ENCODE results near the gene KLF13.

The KLF13 gene

GRCh38 chr15:31332020-31332680, 5.5 kb downstream of the KLF13 start:
- DNase-seq (ENCODE audit: low read depth in 2 of 2) = no peak

DNA sequence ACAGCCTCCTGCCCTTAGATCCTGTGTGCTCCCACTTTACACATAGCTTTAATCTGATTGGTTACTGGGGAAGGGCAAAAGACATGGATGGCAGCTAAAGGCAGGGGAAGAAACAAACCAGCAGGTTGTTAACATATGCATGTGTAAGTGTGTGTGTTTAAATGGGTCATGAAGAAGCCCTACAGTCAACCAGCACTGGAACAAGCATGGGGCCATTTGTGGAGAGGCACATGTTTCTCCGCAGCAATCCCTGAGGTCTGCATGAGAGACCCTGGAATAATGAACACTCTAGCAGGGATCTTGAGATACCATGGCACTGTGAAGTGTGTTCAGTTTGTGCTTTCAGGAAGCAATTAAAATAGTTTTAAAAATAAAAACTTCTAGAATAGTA, 6.0 kb downstream of the KLF13 start:
- no peak for DNase-seq (ENCODE audit: low read depth in 2 of 2)

GRCh38 chr15:31333119-31333518, 6.5 kb downstream of the KLF13 start:
- no peak for DNase-seq (ENCODE audit: low read depth in 2 of 2)

GRCh38 chr15:31333820-31334219, 7.2 kb downstream of the KLF13 start:
- no peak for DNase-seq (ENCODE audit: low read depth in 2 of 2)

GRCh38 chr15:31335989-31336592, 9.5 kb downstream of the KLF13 start:
- DNase-seq (ENCODE audit: low read depth in 2 of 2) = no peak

DNA sequence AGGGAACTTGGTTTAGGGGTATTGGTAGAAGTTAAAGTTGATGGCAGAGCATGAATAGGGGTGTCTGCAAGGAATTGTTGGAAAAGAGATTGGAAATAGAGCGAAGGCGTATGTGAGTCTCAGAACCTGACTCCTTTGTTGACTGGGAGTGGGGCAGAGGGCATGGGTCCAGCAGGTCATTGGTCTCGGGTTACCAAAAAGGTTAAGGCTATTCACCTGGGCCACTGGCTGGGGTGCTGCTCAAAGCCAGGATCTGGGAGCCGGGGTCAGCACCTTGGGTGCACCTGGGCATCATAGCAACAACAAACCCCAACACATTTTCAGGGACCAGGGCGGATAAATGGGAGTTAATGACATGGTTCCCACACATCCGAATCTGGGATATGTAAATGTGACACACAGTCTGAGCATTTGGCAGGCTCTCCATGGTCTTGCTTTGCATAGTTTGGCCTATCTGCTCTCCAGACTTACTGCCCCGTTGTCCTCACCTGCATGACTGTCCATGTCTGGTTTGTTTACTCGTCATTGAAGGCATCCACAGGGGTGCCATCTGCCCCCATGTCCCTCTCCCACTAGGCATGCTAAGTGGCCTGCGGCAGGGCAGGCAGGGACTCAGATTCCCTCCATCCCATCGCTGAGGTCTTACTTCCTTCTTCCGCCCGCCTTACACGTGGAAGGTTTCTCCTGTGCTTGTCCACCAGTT, 10.1 kb downstream of the KLF13 start:
- no peak for DNase-seq (ENCODE audit: low read depth in 2 of 2)

GRCh38 chr15:31337352-31338031, 10.9 kb downstream of the KLF13 start:
- DNase-seq (ENCODE audit: low read depth in 2 of 2) = no peak

GRCh38 chr15:31338318-31338878, 11.8 kb downstream of the KLF13 start:
- no peak for DNase-seq (ENCODE audit: low read depth in 2 of 2)

- DNase-seq (ENCODE audit: low read depth in 2 of 2) = no peak
Measured at GRCh38 chr15:31338879-31339557, 12.4 kb downstream of the KLF13 start.

GRCh38 chr15:31339558-31339895, 12.9 kb downstream of the KLF13 start:
- no peak for DNase-seq (ENCODE audit: low read depth in 2 of 2)

DNA sequence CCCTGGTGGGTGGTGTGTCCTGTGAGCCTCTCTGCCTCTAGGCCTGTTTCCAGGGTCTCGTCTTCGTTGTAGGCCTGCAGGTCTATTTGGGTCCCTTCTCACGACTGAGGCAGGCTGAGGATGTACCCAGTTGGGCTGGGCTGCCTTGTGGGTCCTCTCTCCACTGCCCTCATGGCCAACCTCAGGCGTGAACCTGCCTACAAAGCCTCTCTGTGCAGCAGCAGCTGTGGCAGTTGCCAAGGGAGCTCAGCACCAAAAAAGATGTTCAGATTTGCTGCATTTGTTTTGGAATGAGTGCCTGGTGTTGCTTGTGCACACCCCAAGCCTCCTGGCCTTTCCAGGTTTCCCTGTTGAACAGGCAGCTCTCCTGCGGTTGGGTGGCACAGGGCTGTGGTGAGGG, 13.4 kb downstream of the KLF13 start:
- DNase-seq (ENCODE audit: low read depth in 2 of 2) = no peak

GRCh38 chr15:31340592-31340991, 14.0 kb downstream of the KLF13 start:
- DNase-seq (ENCODE audit: low read depth in 2 of 2) = no peak

GRCh38 chr15:31341071-31341470, 14.4 kb downstream of the KLF13 start:
- DNase-seq (ENCODE audit: low read depth in 2 of 2) = no peak

- DNase-seq (ENCODE audit: low read depth in 2 of 2) = no peak
Measured at GRCh38 chr15:31341496-31342195, 15.0 kb downstream of the KLF13 start.

DNA sequence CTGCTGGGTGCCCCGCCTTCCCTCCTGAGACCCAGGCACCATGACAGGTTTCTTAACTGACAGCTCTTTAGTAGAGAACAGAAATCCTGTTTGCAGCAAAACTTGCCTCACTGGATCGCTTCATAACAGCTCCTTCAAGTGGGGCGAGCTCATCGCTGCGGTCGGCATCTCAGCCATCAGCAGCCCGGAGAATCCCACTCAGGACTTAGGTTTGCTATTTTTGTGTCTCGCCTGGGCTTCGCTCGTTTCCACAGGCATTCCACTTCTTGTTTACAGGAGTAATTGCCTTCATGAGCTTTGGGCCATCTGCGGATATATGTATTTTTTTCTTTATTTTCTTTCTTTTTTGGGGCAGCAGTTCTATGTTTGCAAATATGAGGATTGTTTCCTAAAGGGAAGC, 15.7 kb downstream of the KLF13 start:
- no peak for DNase-seq (ENCODE audit: low read depth in 2 of 2)

- no peak for DNase-seq (ENCODE audit: low read depth in 2 of 2)
Measured at GRCh38 chr15:31342781-31343626, 16.4 kb downstream of the KLF13 start.

DNA sequence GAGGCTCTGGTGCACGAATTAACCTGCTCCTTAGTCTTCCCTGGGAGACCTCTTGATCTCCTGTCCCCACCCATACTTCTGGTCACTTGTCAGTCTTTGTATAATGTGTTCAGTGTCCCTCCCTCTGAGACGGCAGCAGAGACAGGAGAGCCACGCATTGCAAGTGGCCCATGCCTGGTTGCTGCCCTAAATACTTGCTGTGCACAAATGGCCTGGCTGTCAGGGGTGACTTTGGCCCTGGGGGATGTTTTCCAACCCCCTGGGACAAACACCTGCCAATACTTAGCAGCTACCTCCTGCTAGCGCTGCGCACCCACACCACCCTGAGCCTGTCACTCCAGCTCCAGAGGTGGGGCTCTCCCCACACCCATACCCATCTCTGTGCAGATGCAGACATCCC, 17.2 kb downstream of the KLF13 start:
- no peak for DNase-seq (ENCODE audit: low read depth in 2 of 2)

DNA sequence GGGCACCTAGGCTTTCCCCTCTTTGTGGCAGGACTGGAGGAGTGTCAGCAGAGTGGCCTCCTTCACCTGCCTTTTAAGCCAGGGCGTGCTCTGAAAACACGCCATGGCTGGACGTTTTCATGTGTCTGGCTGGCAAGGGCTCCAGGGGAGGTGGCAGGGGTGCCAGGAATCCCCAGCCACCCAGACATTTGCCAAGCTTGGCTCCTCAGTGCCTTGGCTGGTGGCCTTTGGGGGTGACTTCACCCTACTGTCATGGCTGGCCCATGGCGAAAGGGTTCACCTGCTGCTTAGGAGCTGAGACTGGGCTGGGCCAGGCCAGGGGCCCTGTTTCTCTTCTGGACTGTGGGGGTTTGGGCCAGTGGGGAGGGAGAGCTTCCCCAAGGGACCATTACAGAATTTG, 17.6 kb downstream of the KLF13 start:
- no peak for DNase-seq (ENCODE audit: low read depth in 2 of 2)

DNA sequence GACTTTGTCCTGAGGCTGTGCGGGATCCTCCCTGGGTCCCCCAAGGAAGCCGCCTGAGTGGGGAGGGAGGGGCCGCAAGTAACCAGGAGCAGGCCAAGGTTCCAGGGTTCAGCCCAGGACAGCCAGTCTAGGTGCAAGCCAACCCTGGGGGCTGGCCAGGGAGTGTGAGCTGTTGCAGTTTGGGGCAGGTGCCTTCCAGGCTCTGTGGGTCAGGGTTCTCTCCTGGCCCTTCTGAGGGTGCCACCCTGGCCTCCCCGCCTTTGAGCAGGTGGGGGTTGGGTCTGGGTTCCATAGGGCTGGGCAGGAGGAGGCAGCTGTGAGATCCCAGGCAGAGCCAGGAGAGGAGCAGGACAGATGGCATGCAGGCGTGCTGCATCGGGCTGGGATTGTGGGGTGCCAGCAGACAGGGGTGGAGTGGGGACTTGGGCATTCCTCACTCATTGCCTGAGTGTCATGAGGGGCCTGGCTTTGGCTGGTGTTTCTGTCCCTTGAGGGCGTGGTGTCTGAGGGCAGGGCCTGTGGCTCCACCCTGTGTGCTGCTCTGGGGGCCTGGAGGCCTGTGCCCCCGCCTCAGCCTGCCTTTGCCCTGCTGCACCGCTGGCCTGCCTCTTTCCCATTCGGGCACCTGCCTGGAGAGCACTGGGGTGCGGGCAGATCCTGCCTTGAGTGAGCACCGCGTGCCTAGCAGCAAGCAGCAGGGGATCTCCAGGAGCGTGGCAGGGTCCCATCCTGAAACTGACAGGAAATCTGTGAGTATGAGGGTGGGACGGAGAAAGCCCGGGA, 18.4 kb downstream of the KLF13 start:
- DNase-seq (ENCODE audit: low read depth in 2 of 2) = no peak

All from activated CD8-positive, alpha-beta memory T cell treated with anti-CD3 and anti-CD28 coated beads for 4 hours (primary cell).